ENCODE measurements around the gene MED22. TPM values are rescaled to one million over a fixed set of nuclear protein-coding genes. Genes with fewer than 3 reads are reported as not detected.
"Not testable (repeated sequence)": the region's sequence is repeated elsewhere in the genome, so short reads cannot be mapped to it uniquely, and the experiment has no call there.

Gene MED22
- polyA plus RNA-seq (ENCODE audit: insufficient read depth in 1 of 5, insufficient read length in 5 of 5, low replicate concordance in 1 of 5), result 10 to 100 TPM; 20.0 to 29.5 (median 25.4) TPM
- long read RNA-seq, donor 1, transcript MED22-209 (4 exons, 3,867 nt), result major isoform, 9 of 7,532 reads
- long read RNA-seq, donor 1, partial matches to known transcripts, result 7,421 of 7,532 reads
- long read RNA-seq, donor 1, other reads (novel, unspliced or antisense), result 99 of 7,532 reads
- long read RNA-seq, donor 2, partial matches to known transcripts, result 3,780 of 3,852 reads
- long read RNA-seq, donor 2, other reads (novel, unspliced or antisense), result 69 of 3,852 reads
- long read RNA-seq, donor 3, transcript MED22-209 (4 exons, 3,867 nt), result major isoform, 9 of 6,085 reads
- long read RNA-seq, donor 3, partial matches to known transcripts, result 5,998 of 6,085 reads
- long read RNA-seq, donor 3, other reads (novel, unspliced or antisense), result 76 of 6,085 reads
- long read RNA-seq, donor 4, partial matches to known transcripts, result 4,545 of 4,607 reads
- long read RNA-seq, donor 4, other reads (novel, unspliced or antisense), result 58 of 4,607 reads
- long read RNA-seq, donor 5, transcript MED22-209 (4 exons, 3,867 nt), result major isoform, 5 of 7,886 reads
- long read RNA-seq, donor 5, partial matches to known transcripts, result 7,733 of 7,886 reads
- long read RNA-seq, donor 5, other reads (novel, unspliced or antisense), result 148 of 7,886 reads
- long read RNA-seq, donor 6, transcript MED22-209 (4 exons, 3,867 nt), result major isoform, 8 of 5,962 reads
- long read RNA-seq, donor 6, partial matches to known transcripts, result 5,822 of 5,962 reads
- long read RNA-seq, donor 6, other reads (novel, unspliced or antisense), result 132 of 5,962 reads
- long read RNA-seq, donor 7, transcript MED22-209 (4 exons, 3,867 nt), result major isoform, 7 of 7,261 reads
- long read RNA-seq, donor 7, partial matches to known transcripts, result 7,105 of 7,261 reads
- long read RNA-seq, donor 7, other reads (novel, unspliced or antisense), result 149 of 7,261 reads
- long read RNA-seq, donor 8, transcript MED22-209 (4 exons, 3,867 nt), result major isoform, 6 of 14 reads
- long read RNA-seq, donor 8, partial matches to known transcripts, result 8 of 14 reads
- long read RNA-seq, donor 8, other reads (novel, unspliced or antisense), result 0 of 14 reads

DNA sequence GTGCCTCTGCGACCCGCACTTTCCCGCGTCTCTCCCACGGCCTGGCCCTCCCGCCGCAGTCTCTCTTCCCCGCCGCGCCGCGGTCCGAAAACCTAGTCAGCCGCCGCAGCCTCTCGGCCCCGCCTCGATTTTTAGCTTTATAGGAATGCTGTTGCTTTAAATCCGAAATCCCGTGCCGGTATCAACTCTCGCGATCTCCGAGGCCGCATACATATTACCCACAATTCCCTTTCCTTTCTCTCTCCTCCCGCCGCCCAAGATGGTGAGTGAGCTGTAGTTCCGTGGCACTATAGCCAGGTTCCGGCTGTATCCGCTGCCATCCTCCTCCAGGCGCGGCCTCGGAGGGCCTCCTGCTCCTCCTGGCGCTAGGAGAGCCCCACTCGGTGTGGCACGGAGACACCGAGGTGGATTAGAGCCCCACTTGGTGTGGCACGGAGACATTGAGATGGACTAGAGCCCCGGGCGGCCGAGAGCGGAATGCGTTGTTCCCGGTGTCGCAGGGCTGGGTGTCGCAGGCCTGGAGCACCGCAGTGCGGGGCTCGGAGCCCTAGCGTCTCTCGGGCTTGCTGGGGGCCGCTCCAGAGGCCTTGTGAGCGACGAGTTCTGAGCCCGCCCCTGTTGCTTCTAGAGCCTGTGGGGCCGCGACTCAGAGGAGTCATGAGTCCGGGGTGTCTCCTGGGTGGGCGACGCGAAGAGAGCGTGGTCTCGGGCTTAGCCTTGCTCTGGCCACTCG, at the start of gene MED22, which contains the start of gene RPL7A:
Gene MED22 (minus strand): TSS at position 147 of the 733 bp plus-strand sequence. CDS start 1,469 bp downstream, outside the sequence.
Gene RPL7A (plus strand): TSS at position 234 of the 733 bp plus-strand sequence. CDS start 26 bp downstream, at position 260.
- peak; percentile 94 to 95 for DNase-seq

DNA sequence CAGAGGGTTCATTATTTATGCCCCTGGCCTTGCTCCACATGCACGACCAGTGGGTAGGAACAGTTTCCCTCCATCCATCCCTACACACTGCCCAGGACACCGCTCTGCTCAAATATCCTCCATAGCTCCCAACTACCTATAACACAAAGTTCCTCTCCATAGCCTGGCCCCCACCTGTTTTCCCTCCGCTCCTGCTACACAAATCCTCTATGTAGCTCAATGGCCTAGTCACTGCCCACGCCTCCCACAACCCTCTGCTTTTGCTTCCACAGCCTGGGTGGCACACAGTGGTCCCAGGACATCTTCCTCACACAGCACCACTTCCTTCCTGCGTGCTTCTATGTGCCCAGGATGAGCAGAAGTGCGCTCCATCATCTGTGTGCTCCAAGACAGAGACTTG, 49.4 kb upstream of the MED22 start:
- DNase-seq, result no peak

GRCh38 chr9:133396952-133397351, 49.0 kb upstream of the MED22 start:
- DNase-seq, result no peak

DNA sequence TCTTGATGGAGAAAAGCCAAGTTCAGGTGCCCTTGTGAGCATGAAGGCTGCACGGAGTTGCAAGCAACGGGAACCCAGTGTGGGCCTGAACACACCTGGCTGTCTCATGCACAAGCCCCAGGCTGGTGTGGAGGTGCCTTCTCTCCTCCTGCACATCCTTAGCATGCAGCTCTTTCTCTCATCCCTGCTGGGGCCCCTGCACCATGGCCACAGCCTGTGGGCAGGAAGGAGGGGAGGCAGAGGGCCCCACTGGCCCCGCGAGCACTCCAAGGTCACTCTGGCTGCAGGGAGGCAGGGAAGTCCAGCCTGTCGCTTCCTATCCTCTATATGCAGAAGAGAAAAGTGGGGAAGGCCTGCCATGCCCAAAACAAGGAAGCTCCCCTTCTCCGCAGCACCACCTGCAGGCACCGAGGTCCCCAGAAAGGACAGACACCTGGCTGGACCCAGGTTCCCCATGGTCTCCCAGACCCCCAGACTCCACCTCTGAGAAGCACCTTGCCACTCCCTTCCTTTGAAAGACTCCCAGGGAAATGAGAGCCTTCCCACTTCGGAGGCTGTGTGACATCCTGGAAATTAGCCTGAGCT, 46.8 kb upstream of the MED22 start:
- no peak for DNase-seq

- DNase-seq, result no peak
Observed at GRCh38 chr9:133393399-133393798, 45.5 kb upstream of the MED22 start.

GRCh38 chr9:133392308-133392707, 44.4 kb upstream of the MED22 start:
- not testable (repeated sequence) for DNase-seq

DNA sequence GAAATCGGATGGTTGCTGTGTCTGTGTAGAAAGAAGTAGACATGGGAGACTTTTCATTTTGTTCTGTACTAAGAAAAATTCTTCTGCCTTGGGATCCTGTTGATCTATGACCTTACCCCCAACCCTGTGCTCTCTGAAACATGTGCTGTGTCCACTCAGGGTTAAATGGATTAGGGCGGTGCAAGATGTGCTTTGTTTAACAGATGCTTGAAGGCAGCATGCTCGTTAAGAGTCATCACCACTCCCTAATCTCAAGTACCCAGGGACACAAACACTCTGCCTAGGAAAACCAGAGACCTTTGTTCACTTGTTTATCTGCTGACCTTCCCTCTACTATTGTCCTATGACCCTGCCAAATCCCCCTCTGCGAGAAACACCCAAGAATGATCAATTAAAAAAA, 43.5 kb upstream of the MED22 start:
- DNase-seq, result not testable (repeated sequence)

GRCh38 chr9:133390713-133391112, 42.8 kb upstream of the MED22 start:
- no peak for DNase-seq

GRCh38 chr9:133389562-133389961, 41.6 kb upstream of the MED22 start:
- DNase-seq, result no peak

DNA sequence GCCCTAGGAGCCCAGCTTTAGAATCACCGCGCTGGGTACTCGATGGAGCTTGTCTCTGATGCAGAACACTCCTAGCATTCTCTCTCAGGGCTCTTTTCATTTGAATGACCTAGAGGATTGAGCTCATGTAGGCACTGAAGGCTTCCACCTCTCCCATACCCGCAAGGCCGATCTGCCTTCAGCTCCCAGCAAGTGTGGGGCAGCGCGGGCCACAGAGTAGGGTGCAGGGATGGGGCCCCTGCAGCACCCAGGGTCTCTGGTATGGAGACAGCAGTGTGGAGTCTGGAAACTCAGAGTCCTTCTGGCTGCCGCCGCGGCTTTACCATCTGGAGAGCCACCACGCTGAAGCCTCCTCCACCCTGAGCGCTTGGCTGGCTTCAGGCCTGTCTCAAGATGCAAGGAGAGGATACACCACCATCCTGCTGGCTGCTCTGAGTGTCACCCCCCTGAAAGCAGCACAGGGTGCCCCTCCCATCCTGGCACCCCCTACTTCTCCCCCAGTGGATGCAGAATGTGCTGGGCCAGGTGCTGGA, 41.2 kb upstream of the MED22 start:
- no peak for DNase-seq

GRCh38 chr9:133387680-133388079, 39.7 kb upstream of the MED22 start:
- no peak for DNase-seq

- DNase-seq, result no peak
Observed at GRCh38 chr9:133386338-133386737, 38.4 kb upstream of the MED22 start.

- no peak for DNase-seq
Observed at GRCh38 chr9:133385452-133385851, 37.5 kb upstream of the MED22 start.

DNA sequence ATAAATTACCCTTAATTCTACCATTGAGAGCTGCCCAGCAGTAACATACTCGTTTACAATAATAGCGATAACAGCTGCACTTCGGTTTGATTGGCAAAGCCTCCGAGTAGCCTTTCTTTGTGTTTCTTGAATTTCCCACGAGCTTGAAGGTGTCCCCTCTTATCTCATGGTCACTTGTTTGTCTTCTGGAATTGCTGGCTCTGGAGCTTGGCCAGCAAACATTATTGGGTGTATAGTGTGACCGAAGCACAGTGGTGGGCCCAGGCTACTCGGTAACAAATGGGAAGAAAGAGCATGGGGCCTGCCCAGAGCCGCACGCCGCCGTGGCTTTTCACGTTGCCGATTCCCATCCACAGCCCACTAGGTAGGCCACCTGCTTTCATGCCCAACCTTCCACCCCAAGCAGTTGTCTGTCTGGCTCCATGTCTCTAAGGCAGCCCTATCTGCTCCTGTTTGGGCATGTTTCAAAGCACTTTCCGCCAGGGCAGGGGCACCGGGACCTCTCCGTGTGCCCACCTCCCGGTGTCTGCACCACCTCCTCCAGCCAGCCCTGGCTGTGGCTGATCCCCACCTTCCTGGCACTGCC, 36.9 kb upstream of the MED22 start:
- no peak for DNase-seq

DNA sequence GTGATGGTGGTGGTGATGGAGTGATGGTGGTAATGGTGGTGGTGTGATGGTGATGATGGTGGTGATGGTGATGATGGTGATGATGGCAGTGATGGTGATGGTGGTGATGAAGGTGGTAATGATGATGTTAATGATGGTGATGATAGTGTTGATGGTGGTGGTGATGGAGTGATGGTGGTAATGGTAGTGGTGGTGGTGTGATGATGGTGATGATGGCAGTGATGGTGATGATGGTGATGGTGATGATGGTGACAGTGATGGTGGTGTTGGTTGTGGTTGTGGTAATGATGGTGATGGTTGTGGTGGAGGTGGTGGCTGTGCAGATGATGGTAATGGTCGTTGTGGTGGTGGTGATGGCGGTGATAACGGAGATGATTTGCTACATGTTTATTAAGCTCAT, 35.5 kb upstream of the MED22 start:
- no peak for DNase-seq

GRCh38 chr9:133382507-133383141, 34.7 kb upstream of the MED22 start:
- DNase-seq, result no peak

DNA sequence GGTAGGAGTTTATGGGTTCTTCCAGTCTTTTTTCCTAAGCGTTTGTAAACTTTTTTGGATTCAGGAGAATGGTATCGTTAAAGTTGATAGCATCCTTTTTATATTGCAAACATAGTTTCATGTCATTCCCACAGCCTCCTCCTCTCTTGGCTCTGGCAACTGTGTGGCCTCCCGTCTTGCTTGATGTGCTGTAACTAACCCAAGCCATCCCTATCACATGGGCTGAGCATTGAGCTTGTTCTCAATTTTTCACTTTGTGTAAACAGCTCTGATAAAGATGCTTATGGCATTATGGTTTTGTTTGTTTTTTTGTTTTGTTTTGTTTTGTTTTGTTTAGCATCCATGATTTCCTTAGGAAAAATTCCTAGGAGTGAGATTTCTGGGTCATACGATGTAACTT, 32.8 kb upstream of the MED22 start:
- no peak for DNase-seq

DNA sequence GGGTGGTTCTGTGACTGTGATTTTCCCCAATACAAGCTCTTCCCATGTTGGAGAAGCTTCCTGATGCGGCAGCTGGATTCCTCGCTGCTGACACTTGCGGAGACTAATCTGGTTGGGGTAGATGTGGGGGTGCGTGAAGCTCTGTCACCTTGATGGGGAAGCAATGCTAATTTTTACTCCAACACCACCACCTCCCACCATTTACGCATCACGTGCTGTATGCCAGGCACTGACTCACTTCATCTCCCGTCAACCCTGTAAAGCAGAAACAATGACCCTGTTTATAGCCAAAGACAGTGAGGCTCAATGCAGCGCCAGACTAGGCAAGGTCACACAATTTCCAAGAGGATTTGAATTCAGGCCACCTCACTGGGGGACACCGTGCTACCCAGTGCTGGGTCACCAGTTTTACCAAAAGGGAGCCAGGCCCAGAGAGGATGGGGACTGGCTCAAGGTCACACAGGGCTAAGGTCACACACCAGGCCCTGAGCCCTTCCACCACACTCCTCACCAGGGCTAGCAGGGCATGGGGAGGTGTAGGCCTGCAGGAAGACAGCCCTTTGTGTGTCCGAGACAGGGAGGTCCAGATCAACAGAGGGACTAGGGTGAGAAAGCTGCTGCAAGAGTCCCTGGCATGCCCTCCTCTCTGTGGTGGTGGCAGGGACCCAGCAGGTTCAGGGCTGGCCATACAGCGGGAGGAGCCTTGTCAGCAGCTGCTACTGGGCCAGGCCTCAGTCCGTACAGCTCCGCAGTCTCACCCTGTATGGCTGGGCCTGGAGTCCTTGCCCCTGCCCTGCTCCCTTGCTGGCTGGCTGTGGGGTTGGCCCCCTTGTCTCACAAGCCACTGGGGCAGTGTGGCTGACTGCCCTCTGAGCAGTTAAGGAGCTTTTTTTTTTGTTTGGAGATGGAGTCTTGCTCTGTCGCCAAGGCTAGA, 31.5 kb upstream of the MED22 start:
- DNase-seq, result no peak

Data from right lung (tissue), 10 donors.